HepG2 (cell line): ENCODE data around the gene BEX3.

ENCODE experiments used
- JUN ChIP-seq: sonication (generic); formaldehyde crosslinking; IDR thresholded peaks from 2 replicates; pipeline ENCODE4 v1.4.0; 2020; ENCODE audit warnings: mild to moderate bottlenecking, missing genetic modification reagents
- KDM4B ChIP-seq: sonication (generic); formaldehyde crosslinking; IDR thresholded peaks from 2 replicates; pipeline ENCODE4 v1.4.0; 2020; ENCODE audit warnings: missing genetic modification reagents
- POLR2AphosphoS2 ChIP-seq: IDR thresholded peaks from 2 replicates; pipeline ENCODE4 v1.6.1; 2011; ENCODE audit warnings: low read depth, low read length, improper control_type of control experiment
- REXO4 ChIP-seq: sonication (generic); formaldehyde crosslinking; IDR thresholded peaks from 2 replicates; pipeline ENCODE4 v1.8.0; 2022; ENCODE audit warnings: missing genetic modification reagents, mild to moderate bottlenecking, borderline replicate concordance
- ZC3H4 ChIP-seq: sonication (generic); formaldehyde crosslinking; IDR thresholded peaks from 2 replicates; pipeline ENCODE4 v1.4.0; 2020; ENCODE audit warnings: missing genetic modification reagents, borderline replicate concordance
- ZNF24 ChIP-seq: fragments of 450-650 bp; IDR thresholded peaks from 2 replicates; pipeline ENCODE4 v1.6.1; 2017; ENCODE audit warnings: antibody characterized with exemption, mild to moderate bottlenecking
- TF ChIP-seq, protein P1 (sequence below): sonication (generic); formaldehyde crosslinking; IDR thresholded peaks from 2 replicates; pipeline ENCODE4 v1.4.0; 2020; ENCODE audit warnings: low read depth, mild to moderate bottlenecking, missing genetic modification reagents
- TF ChIP-seq, protein P2 (sequence below): sonication (generic); formaldehyde crosslinking; conservative IDR thresholded peaks from 2 replicates; pipeline ENCODE4 v1.4.0; 2020; ENCODE audit warnings: mild to moderate bottlenecking, missing genetic modification reagents, moderate library complexity
- TF ChIP-seq, protein P3 (sequence below): sonication (generic); formaldehyde crosslinking; IDR thresholded peaks from 2 replicates; pipeline ENCODE4 v1.8.0; 2022; ENCODE audit warnings: missing genetic modification reagents, mild to moderate bottlenecking, borderline replicate concordance
- TF ChIP-seq, protein P4 (sequence below): sonication (generic); formaldehyde crosslinking; IDR thresholded peaks from 2 replicates; pipeline ENCODE4 v1.5.0; 2020; ENCODE audit warnings: mild to moderate bottlenecking, missing genetic modification reagents, moderate library complexity
- TF ChIP-seq, protein P5 (sequence below): sonication (generic); formaldehyde crosslinking; IDR thresholded peaks from 2 replicates; pipeline ENCODE4 v1.8.0; 2022; ENCODE audit warnings: mild to moderate bottlenecking, missing genetic modification reagents; ENCODE audit not compliant: insufficient replicate concordance

DNA sequence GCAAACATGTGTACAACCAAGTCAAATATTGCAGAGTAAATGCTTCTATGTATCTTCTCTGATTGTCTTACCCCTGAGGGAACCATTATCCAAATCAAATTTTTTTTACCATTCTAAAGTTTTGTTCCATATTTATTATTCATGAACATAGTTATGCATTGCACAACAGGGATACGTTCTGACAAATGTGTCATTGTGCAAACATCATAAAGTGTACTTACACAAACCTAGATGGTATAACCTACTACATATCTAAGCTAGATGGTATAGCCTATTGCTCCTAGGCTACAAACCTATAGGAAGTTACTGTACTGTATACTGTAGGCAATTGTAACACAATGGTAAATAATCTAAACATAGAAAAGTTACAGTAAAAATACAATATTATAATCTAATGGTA, 23.4 kb downstream of the BEX3 start:
- TF ChIP-seq, protein P1, sequence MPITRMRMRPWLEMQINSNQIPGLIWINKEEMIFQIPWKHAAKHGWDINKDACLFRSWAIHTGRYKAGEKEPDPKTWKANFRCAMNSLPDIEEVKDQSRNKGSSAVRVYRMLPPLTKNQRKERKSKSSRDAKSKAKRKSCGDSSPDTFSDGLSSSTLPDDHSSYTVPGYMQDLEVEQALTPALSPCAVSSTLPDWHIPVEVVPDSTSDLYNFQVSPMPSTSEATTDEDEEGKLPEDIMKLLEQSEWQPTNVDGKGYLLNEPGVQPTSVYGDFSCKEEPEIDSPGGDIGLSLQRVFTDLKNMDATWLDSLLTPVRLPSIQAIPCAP (CRISPR knock-in tag): no peak
- TF ChIP-seq, protein P2, sequence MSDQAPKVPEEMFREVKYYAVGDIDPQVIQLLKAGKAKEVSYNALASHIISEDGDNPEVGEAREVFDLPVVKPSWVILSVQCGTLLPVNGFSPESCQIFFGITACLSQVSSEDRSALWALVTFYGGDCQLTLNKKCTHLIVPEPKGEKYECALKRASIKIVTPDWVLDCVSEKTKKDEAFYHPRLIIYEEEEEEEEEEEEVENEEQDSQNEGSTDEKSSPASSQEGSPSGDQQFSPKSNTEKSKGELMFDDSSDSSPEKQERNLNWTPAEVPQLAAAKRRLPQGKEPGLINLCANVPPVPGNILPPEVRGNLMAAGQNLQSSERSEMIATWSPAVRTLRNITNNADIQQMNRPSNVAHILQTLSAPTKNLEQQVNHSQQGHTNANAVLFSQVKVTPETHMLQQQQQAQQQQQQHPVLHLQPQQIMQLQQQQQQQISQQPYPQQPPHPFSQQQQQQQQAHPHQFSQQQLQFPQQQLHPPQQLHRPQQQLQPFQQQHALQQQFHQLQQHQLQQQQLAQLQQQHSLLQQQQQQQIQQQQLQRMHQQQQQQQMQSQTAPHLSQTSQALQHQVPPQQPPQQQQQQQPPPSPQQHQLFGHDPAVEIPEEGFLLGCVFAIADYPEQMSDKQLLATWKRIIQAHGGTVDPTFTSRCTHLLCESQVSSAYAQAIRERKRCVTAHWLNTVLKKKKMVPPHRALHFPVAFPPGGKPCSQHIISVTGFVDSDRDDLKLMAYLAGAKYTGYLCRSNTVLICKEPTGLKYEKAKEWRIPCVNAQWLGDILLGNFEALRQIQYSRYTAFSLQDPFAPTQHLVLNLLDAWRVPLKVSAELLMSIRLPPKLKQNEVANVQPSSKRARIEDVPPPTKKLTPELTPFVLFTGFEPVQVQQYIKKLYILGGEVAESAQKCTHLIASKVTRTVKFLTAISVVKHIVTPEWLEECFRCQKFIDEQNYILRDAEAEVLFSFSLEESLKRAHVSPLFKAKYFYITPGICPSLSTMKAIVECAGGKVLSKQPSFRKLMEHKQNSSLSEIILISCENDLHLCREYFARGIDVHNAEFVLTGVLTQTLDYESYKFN (CRISPR knock-in tag): no peak
- TF ChIP-seq, protein P3, sequence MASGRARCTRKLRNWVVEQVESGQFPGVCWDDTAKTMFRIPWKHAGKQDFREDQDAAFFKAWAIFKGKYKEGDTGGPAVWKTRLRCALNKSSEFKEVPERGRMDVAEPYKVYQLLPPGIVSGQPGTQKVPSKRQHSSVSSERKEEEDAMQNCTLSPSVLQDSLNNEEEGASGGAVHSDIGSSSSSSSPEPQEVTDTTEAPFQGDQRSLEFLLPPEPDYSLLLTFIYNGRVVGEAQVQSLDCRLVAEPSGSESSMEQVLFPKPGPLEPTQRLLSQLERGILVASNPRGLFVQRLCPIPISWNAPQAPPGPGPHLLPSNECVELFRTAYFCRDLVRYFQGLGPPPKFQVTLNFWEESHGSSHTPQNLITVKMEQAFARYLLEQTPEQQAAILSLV (CRISPR knock-in tag): no peak
- TF ChIP-seq REXO4 (CRISPR knock-in tag) (no peak), KDM4B (CRISPR knock-in tag) (no peak), JUN (CRISPR knock-in tag) (no peak), ZNF24 (no peak), POLR2AphosphoS2 (no peak), ZC3H4 (CRISPR knock-in tag) (no peak)
- TF ChIP-seq, protein P4, sequence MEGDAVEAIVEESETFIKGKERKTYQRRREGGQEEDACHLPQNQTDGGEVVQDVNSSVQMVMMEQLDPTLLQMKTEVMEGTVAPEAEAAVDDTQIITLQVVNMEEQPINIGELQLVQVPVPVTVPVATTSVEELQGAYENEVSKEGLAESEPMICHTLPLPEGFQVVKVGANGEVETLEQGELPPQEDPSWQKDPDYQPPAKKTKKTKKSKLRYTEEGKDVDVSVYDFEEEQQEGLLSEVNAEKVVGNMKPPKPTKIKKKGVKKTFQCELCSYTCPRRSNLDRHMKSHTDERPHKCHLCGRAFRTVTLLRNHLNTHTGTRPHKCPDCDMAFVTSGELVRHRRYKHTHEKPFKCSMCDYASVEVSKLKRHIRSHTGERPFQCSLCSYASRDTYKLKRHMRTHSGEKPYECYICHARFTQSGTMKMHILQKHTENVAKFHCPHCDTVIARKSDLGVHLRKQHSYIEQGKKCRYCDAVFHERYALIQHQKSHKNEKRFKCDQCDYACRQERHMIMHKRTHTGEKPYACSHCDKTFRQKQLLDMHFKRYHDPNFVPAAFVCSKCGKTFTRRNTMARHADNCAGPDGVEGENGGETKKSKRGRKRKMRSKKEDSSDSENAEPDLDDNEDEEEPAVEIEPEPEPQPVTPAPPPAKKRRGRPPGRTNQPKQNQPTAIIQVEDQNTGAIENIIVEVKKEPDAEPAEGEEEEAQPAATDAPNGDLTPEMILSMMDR (CRISPR knock-in tag): no peak
- TF ChIP-seq, protein P5, sequence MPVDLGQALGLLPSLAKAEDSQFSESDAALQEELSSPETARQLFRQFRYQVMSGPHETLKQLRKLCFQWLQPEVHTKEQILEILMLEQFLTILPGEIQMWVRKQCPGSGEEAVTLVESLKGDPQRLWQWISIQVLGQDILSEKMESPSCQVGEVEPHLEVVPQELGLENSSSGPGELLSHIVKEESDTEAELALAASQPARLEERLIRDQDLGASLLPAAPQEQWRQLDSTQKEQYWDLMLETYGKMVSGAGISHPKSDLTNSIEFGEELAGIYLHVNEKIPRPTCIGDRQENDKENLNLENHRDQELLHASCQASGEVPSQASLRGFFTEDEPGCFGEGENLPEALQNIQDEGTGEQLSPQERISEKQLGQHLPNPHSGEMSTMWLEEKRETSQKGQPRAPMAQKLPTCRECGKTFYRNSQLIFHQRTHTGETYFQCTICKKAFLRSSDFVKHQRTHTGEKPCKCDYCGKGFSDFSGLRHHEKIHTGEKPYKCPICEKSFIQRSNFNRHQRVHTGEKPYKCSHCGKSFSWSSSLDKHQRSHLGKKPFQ (CRISPR knock-in tag): no peak
